HG03469 (cell line): ENCODE data around the gene GAB2.
A peak's percentile ranks its signal among the peaks of the same experiment; 100 is the strongest.
"Not testable (repeated sequence)": the region's sequence is repeated elsewhere in the genome, so short reads cannot be mapped to it uniquely, and the experiment has no call there.

Source experiments
- ATAC-seq: cut with Tn5 transposase; IDR thresholded peaks from one replicate; pipeline ENCODE4 v1.9.1; 2021; ENCODE audit warnings: mild to moderate bottlenecking, moderate library complexity, moderate number of reproducible peaks; ENCODE audit not compliant: unreplicated experiment

Gene GAB2

GRCh38 chr11:78371221-78371891 is 46.3 kb downstream of the GAB2 start:
- no peak for ATAC-seq

GRCh38 chr11:78370406-78371172 is 47.0 kb downstream of the GAB2 start:
- no peak for ATAC-seq

GRCh38 chr11:78365381-78365792 is 52.2 kb downstream of the GAB2 start:
- ATAC-seq: no peak

GRCh38 chr11:78364128-78364751 is 53.4 kb downstream of the GAB2 start:
- ATAC-seq: no peak

GRCh38 chr11:78363024-78363619 is 54.5 kb downstream of the GAB2 start:
- no peak for ATAC-seq

- ATAC-seq: no peak
These were observed 56.4 kb downstream of the GAB2 start for GRCh38 chr11:78361228-78361627.

GRCh38 chr11:78359921-78360320 is 57.7 kb downstream of the GAB2 start:
- ATAC-seq: no peak

GRCh38 chr11:78357924-78358323 is 59.7 kb downstream of the GAB2 start:
- not testable (repeated sequence) for ATAC-seq

- ATAC-seq: not testable (repeated sequence)
These were observed 60.2 kb downstream of the GAB2 start for GRCh38 chr11:78357425-78357824.

GRCh38 chr11:78355742-78356141 is 61.9 kb downstream of the GAB2 start:
- not testable (repeated sequence) for ATAC-seq

GRCh38 chr11:78355309-78355705 is 62.3 kb downstream of the GAB2 start:
- ATAC-seq: peak; percentile 5

GRCh38 chr11:78354408-78355308 is 63.0 kb downstream of the GAB2 start:
- peak; percentile 44 for ATAC-seq

GRCh38 chr11:78351979-78352841 is 65.4 kb downstream of the GAB2 start:
- no peak for ATAC-seq

GRCh38 chr11:78351193-78351592 is 66.4 kb downstream of the GAB2 start:
- no peak for ATAC-seq

- no peak for ATAC-seq
These were observed 66.9 kb downstream of the GAB2 start for GRCh38 chr11:78350646-78351165.

GRCh38 chr11:78350091-78350645 is 67.5 kb downstream of the GAB2 start:
- no peak for ATAC-seq

- ATAC-seq: no peak
These were observed 68.0 kb downstream of the GAB2 start for GRCh38 chr11:78349624-78350023.

GRCh38 chr11:78349114-78349513 is 68.5 kb downstream of the GAB2 start:
- ATAC-seq: no peak

GRCh38 chr11:78347956-78348355 is 69.7 kb downstream of the GAB2 start:
- ATAC-seq: no peak
